HG02759 (cell line): ENCODE measurements around the gene TLCD5.

ENCODE experiments used
- ATAC-seq: cut with Tn5 transposase; IDR thresholded peaks from one replicate; pipeline ENCODE4 v1.9.1; 2021; ENCODE audit warnings: mild to moderate bottlenecking, moderate library complexity; ENCODE audit not compliant: unreplicated experiment

TLCD5 gene

DNA sequence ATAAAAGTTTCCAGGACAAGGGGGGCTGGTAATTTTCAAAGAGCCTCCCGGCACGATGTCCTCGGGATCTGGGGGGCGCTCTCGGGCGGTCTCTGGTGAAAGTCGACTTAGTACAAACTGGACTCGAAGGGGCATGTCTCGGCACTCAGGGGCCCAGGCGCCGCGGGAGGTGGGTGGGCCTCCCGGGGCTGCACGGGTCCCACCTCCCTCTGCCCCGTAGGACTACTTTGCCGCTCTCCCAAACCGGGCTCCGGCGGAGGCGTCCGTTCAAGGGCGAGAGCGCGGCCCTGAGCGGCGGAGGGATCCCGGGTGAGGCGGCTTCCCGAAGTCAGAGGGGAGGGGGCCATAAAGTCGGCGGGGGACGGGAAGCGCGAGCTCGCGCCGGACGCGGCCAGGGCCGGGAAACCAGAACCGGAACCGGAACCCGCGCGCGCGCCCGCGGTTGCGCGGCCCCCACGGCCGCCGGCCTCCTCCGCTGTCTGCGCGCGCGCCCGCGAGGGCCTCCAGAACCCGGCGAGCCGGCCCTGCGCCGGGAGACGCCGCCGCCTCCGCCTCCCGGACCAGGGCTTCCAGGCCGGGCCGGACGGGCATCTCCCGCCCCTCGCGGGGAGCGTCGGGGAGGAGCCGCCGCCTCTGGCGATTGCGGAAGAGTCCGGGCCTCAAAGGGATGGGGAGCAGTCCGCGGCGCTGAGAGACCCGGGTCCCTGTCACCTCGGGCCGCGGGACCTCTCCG is 11.0 kb downstream of the TLCD5 start, which contains the start of gene ARHGEF12:
ARHGEF12 (plus strand) TSS at position 506 of the 733 bp plus-strand sequence. CDS start 831 bp downstream, outside the sequence.
- peak; percentile 79 for ATAC-seq

DNA sequence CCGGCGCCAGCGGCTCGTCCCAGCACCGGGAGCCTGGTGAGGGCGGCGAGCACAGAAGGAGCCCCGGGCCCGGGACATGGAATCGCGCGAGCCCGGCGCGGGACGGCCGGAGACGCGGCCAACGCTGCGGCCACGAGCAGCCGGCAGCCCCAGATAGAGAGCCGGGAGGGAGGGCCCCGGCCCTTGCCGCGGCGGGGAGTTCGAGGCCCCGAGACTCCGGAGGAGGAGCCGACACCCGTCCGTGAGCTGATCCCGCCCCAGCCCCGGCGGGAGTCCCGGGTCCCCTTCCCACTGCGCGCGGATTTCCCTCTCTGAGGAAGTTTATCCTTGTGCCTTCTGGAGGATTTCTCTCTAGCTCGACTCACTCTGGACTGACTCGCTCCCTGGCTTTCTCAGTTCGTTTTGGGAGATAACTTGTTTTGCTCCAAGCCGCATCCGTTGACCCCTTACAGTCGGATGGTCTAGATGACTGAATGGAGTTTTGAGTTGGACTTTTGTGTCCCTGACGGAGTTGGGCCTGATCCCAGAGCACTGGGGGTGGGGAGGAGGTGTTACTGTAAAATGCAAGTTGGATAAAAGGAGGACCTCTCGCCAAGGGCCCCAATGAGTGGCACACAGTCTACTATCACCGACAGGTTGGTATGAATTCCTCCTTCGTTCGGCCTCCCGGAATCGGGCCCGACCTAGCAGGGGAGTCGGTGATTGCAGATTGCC is 11.7 kb downstream of the TLCD5 start:
- ATAC-seq, result peak; percentile 37

DNA sequence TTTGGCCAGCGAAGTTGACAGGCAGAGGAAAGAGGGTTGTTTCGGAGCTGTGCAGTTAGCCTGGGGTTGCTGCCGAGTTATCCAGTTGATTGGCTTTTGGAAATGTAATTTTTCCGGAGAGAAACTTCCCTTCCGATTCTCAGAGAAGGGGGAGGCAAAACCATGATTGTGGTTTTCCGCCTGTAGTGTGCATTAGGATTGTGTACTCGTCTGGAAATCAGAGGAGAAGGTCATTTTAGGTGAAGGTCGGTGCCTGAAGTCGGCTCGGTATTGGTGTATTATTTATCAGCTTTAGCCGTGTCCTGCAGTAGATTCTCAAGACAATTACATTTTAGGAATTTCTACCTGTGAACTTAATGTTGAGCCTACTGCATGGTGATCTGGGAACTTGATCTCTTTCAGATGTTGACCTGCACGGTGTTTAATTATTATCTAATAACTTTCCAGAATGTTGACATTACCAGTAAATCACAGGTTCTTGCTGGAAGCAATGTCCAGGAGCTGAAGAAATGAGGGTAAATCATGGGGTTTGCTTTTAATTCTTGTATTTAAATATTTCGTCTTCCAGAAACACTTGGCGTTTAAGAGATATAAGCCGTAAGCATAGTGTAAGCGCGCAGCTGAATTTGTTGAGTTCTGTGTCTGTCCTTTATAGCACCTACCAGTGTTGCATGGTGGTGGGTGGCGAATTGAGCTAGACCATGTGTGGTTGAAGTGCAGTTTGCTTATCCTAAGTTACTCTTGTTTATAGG is 12.4 kb downstream of the TLCD5 start:
- ATAC-seq, result no peak

DNA sequence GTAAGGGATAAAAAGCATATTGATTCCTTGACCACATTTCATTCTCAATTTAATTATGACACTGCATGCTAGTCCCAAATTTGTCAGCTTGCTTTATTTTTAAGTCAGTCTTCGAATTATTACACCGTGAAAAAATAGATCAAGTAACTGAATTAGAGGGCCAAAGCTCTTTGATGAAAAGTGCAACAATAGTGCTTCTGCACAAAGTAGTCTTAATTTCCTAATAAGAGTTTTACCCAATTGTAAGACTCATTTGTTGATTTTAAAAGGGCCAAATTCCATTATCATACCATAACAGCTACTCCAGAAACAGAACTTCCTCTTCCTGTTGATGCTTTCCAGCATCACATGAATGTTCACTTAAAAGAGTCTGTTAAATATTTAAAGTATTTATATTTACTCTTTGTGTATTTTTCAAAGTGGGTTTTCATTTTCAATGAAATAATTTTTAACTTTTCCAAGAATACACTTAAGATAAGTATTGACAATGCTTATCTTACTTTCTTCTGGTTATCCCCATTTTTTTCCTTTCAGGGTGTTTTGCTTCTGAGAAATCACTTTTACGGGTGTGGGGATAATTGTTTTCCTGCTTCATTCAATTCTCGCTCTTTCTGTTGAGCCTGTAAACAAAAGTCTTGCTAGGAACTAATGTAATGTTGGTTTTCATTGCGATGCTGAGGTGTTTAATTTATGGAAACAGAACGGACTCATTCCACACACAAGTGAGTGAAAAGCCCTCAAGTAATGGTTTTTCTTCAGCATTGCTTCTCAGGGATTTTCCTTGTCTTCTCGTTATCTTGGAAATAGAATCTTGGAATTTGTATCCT is 13.2 kb downstream of the TLCD5 start:
- no peak for ATAC-seq

DNA sequence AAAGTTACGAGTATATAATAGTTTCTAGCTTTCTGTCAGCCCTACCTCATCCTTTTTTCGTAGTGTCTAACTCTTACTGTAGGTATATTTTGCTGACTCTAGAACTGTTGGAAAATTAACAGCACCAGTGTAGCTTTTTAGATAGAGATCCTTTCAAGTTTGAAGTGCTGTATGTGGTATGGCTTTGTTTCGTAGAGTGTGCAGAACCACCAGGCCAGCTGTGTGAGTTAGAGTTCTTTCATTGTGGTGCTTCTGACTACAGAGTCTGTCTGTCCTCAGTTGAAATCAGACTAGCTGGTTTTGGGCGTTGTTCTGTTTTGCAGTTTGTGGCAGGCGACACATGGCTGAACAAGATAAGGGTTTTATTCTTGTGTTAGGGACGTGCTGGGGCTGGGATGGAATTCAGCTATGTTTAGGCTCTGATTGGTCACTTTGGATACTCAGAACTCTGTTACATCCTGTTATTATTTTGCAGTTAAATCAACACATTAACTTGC is 14.3 kb downstream of the TLCD5 start:
- ATAC-seq, result no peak

DNA sequence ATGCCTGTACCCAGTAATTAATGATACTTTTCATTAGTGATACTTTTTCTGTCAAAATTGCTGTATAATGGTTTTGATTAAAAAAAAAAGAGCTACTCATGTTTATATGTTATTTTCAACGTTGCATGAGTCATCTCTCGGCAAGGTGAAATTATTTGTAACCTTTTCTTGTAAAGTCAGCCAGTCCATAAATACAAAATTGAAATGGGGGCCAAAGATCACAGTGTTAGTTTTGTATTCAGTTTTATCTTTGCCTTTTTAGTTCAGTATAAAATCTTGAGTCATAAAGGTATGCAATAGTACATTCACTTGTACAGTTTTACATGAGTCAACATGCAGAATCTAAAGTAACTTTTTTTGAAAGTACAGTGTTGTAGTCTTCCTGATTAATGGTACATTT is 15.4 kb downstream of the TLCD5 start:
- no peak for ATAC-seq

DNA sequence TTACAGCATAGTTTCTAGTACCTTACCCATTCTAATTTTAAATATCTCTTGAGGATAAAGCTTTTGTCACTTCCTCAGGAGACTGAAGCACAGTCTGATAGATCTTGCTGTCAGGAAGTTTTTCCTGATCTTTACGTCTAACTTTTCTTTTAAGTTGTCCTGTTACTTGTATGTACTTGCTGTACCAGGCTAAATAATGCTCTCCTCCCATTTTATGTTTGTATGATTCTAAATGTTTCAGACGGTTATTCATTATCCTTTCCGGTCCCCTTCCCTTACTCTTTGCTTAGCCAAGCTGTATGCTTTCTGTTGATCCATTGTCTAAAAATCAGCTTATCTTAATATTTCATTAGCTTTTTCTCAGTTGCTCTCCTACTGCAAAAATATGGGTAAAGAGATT is 17.1 kb downstream of the TLCD5 start:
- ATAC-seq, result no peak

DNA sequence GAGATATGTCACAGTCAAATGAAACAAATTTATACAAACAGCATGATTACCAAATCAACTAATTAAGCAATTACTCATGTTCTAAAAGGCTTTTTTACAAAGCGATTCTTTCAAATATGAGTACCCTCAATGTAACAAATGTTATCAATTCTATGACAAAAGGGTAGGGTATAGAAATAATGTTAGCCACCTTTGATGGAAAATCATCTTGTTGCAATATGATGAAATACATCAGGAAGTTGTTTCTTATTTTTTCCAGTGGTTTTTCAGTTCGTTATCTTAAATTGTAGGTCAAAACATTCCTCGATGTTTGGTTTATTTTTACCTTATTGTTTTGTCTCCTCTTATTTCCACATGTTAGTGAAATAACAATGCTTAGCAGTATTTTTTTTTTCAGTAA is 17.6 kb downstream of the TLCD5 start:
- ATAC-seq, result no peak

DNA sequence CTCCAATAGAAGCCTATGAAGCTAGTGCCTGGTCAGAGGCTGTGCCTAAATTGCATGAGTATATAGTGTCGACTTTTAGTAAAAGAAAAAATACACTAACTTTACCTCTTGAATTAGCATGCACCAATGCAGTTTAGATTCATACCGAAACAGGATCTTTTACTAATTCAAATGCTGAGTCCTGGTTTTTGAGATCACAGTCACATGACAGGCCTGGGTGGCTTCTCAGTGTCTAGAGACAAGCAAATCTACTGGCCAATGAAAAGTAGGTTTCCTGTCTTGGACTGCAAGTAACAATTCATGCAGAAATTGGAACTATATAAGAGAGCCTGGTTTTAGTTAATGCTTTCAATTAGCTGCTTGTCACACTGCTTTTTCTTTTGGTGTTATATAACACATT is 18.3 kb downstream of the TLCD5 start:
- peak; percentile 63 for ATAC-seq

DNA sequence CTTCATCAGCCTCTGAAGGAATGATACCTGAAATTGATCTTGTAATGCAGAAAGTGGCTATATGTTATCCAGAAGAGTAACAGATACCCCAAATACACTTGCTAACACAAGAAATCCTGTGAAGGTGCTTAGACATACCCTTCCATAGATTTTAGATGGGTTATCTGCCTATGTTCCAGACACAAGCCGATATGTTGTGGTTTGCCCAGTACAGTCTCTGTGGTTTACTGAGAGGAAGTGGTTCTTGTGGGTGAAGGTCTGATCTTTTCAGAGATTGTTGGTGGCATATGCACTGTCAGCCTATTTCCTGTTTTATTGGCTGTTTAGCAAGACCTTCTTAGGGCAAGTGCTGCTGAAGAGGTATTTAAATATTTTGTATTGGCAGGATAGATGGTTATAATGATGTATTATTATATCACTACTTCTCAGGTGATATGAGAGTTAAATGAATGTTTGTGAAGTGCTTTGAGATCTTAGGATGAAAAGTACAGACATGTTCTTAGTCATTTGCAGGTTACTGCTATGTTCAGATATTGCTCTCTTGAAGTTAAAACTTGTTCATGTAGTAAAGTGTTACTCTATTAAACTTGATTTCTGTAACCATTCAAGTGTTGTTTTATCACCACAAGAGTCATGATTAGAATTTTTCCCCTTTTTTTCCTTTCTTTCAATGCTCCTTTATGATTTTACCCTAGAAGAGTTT is 19.4 kb downstream of the TLCD5 start:
- ATAC-seq, result peak; percentile 80

DNA sequence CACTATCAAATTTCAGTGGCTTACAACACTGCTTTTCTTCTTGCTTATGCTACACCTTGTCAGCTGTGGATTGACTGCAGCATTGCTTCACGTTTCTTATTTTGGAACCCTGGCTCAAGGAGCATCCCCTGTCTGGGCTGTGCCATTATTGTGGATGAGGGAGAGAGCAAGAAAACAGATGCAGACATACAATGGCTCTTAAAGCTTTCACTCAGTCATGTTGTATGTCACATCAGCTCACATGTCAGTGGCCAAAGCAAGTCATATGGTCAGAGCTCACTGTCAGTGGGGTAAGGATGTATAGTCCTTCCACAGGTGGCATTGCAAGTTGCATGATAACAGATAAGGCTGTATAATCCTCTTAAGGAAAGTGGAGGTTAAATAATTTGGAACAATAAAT is 21.1 kb downstream of the TLCD5 start:
- no peak for ATAC-seq

DNA sequence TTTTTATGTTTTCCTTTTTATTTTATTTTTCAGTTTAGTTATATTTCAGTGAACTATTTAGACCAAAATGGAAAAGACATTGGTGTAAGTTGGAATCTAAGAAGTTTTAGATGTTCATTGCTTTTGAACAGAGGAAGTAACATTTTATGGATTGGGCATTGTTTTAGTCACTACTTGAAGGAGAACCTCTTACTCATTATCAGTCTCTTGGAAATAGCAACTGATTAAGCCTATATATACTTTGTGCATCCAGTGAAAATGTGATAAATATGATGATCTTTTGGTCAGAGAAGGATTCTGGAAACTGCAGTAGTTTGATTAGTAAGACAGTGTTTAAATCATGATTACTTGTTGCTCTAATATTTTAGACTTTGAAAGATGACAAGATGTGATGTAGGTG is 25.5 kb downstream of the TLCD5 start:
- ATAC-seq, result no peak

DNA sequence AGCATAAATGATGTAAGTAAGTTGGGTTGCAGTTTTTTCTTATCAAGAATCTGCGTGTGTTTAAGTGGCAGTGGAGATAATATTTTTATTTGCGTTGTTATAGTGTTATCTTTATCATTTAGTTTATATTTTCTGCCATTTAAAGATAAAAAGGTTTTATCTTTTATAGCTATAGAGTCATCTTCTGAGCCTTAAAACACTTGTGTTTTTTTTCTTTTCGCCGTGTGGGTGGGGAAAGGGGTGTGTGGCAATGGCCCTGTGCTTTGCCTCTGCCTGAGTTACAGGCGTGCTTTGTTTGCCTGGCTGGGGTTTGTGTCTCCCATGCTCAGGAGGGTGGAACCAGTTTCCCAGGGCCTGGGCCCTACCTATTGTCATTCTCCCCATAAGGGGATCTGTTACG is 27.3 kb downstream of the TLCD5 start:
- ATAC-seq, result no peak

DNA sequence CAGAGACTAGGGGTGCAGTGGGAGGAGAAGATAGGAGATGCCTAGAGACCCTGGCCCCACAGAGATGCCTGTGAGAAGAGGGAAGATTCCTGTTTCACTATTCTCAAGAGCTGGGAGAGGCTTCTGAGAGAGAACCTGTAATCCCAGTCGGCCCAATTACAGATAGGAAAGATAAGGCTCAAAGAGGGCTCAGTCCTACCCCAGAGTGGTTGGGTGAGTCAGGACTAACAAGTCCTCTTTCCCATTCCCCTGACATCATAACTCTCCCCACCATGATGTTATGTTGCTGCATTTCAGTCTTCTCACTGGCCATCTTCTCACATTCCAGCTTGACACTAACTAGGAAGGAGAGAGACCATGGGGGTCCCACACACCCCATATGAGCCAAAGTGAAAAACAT is 29.0 kb downstream of the TLCD5 start:
- no peak for ATAC-seq

DNA sequence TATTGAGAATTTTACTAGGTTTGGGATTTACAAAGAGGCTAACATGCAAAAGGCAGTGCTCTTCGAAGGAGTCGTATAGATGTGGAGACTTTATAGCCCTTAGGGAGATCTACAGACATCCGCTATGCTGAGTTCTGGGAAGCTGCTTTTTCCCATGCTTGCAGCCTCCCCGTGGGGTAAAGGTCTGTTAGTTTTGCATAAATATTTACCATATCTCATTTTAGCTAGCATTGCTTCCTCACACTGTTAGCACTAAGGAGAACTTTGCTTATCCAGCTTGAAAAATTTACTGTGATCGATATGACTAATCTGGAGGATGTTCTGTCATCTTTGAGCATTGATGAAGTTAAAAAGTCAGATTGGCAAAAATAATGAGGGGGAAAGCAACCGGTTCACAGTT is 29.7 kb downstream of the TLCD5 start:
- ATAC-seq, result no peak

DNA sequence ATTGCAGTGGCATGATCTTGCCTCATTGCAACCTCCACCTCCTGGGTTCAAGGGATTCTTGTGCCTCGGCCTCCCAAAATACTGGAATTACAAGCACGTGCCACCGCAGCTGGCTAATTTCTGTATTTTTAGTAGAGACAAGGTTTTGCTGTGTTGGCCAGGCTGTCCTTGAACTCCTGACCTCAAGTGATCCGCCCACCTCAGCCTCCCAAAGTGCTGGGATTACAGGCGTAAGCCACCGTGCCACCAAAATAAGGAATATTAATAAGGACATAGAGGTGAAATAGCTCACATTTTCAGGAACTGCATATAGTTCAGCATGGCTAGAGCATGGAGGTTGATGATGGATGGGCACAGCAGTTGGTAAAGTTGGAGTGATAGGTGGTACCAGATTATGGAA is 32.5 kb downstream of the TLCD5 start:
- no peak for ATAC-seq

DNA sequence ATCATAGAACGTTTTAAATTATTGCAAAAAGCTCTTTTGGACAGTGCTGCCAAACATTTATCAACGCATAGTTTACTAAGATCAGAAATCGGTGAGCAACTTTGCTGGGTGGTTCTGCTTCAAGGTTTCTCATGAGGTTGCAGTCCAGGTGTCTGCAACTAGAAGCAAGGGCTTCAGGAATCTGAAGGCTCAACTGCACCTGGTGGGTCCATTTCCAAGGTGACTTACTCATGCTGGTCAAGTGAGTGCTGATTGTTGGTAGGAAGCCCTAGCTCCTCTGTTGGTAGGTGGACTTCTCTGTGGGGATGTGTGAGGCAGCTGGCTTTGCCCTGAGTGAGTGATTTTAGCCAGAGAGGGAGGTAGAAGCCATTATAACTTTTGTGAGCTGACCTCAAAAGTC is 33.6 kb downstream of the TLCD5 start:
- ATAC-seq, result no peak

DNA sequence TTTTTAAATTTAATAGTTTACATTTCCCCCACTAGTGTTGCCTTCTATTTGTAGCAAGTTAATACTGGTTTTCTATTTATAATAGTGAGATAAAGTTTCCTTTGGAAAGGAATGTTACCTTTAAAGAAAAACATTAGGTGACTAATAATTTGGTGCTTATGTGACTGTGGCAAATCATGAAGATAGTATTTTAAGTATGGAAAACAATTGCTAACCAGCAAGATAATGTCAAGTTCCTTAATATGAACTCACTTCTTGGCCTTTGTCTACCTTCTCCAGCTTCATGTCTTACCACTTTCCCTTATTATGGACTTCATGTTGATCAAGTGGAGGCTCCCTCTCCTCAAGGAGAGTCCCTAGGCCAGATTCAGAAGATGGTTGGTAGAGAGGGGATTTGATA is 38.3 kb downstream of the TLCD5 start:
- ATAC-seq, result no peak

DNA sequence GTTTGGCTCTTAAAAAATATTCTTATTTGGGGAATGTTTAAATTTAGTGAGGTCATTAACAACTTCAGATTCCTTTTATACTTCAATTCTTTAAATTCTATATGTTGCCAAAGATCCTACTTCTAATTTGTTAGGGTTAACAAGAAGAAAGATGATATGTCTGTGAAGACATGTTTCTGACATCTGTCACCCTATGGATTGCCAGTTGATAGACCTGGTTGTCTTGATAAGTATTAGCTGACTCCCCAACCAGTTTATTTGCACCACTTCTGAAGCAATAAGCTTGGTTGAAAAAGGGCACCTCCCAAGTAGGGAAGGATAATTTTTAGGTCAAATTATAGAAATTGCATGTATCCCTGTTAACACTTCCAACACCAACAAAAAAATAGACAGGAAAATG is 40.4 kb downstream of the TLCD5 start:
- no peak for ATAC-seq

DNA sequence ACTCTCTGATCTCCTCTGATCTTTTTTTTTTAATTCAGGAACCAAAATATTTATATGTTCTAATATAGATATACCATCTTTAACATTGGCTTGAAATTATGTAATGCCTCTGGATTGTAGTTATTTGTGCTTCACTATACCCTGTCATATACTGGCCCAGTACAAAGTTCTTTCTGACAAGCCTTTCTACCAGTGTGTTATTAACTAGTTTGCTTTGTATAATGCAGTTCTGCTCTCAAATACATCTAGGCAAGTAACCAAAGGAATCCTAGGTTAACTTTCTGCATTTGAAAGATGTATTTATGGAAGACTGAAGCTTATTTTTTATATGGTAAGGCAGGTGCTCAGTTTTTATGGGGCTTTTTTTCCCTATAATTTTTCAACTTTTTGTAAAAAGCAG is 47.2 kb downstream of the TLCD5 start:
- no peak for ATAC-seq
